ENCODE measurements around the gene RRAS2.

DNA sequence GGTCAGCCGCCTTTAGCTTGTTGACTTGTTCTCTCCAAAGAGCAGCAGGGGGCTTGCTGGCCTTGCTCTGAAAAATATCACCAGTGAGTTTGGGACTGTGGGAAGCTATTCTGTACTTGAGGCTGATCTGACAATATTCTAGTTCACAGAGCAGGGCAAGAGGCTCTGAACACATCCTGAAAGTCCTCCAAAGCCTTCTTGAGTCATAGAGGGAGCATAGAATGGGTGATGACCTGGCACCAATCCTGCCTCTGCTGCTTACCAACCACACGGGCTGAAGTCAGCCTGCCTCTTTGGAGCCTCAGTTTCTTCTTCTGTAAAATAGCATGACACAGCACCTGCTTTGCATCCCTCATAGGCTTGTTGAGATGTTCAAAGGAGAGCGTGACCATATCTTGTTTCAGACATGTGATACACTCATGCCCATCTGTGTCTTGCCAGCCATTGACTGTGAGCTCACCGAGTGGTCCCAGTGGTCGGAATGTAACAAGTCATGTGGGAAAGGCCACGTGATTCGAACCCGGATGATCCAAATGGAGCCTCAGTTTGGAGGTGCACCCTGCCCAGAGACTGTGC is 96.6 kb downstream of the RRAS2 start:
- TF ChIP-seq, protein P1, sequence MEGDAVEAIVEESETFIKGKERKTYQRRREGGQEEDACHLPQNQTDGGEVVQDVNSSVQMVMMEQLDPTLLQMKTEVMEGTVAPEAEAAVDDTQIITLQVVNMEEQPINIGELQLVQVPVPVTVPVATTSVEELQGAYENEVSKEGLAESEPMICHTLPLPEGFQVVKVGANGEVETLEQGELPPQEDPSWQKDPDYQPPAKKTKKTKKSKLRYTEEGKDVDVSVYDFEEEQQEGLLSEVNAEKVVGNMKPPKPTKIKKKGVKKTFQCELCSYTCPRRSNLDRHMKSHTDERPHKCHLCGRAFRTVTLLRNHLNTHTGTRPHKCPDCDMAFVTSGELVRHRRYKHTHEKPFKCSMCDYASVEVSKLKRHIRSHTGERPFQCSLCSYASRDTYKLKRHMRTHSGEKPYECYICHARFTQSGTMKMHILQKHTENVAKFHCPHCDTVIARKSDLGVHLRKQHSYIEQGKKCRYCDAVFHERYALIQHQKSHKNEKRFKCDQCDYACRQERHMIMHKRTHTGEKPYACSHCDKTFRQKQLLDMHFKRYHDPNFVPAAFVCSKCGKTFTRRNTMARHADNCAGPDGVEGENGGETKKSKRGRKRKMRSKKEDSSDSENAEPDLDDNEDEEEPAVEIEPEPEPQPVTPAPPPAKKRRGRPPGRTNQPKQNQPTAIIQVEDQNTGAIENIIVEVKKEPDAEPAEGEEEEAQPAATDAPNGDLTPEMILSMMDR (IDR thresholded peaks at IDR 0.05), result no peak
- TF ChIP-seq POLR2AphosphoS5 (IDR thresholded peaks at IDR 0.05) (no peak), POLR2A (IDR thresholded peaks at IDR 0.05) (no peak), EP300 (IDR thresholded peaks at IDR 0.05) (no peak)

Measured in gastroesophageal sphincter (tissue), 3 donors.